Measurements from ENCODE around the gene SETD2. TPM values are rescaled to one million over a fixed set of nuclear protein-coding genes. Genes with fewer than 3 reads are reported as not detected.

SETD2 gene
- total RNA-seq, 1 experiment from 2014 or later: 60.8 TPM

DNA sequence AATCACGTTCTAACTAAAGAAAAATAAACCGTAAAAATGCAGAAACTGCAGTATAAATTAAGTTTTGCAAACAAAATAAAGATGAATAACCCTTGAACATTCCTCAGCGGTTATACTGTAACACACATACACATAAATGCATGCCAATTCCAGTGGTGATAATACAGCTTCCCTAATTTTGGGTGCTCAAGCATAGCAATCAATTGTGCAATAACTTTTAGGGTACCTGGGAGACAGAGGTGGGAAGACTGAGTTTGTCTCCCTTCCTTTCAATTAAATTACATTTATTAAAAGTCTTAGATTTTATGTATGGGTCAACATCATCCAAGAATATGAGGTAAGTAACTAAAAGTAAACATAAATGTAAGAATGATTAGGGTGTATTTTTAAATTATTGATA is 71.8 kb downstream of the SETD2 start:
- no peaks in the 10 kb centered on the region for H3K9me3 ChIP-seq (ENCODE audit: control insufficient read depth, low read depth, low read length)
- H3K79me1 ChIP-seq (ENCODE audit: insufficient read depth, low read depth, low read length, poor library complexity, severe bottlenecking): peaks cover 2% of the 10 kb centered on the region
- no peaks in the 10 kb centered on the region for H3K79me2 ChIP-seq (ENCODE audit: insufficient read depth, low read length)
- no peaks in the 10 kb centered on the region for H4K20me1 ChIP-seq (ENCODE audit: control insufficient read depth, insufficient read depth, insufficient read length)
- no peak overlapping the region for H3K4me2 ChIP-seq (ENCODE audit: insufficient read depth, insufficient read length, low read length)
- no peaks in the 10 kb centered on the region for H3K27me3 Mint-ChIP-seq (ENCODE audit: low read depth)
- no peak overlapping the region for H3K4ac ChIP-seq (ENCODE audit: low read depth, low read length)
- no peak overlapping the region for H2BK12ac ChIP-seq (ENCODE audit: insufficient read length, low read depth, low read length)
- H3K18ac ChIP-seq (ENCODE audit: insufficient read length, low read depth, low read length): no peak overlapping the region
- H3K23ac ChIP-seq (ENCODE audit: insufficient read length, low read depth, low read length): no peak overlapping the region
- H4K5ac ChIP-seq (ENCODE audit: insufficient read length, low read depth, low read length): no peak overlapping the region
- H3K9ac ChIP-seq (ENCODE audit: extremely low read depth, insufficient read length, low read length): no peak overlapping the region
- no peaks in the 10 kb centered on the region for H3K4me1 ChIP-seq (ENCODE audit: insufficient read depth, low read length)
- H4K91ac ChIP-seq (ENCODE audit: insufficient read length, low read depth, low read length): no peak overlapping the region
- H3K23me2 ChIP-seq (ENCODE audit: insufficient read length, low read depth, low read length, poor library complexity, severe bottlenecking): no peaks in the 10 kb centered on the region
- H3K9me3 Mint-ChIP-seq: no peaks in the 10 kb centered on the region
- no peak overlapping the region for H2BK15ac ChIP-seq (ENCODE audit: low read depth, low read length)
- no peak overlapping the region for H2BK20ac ChIP-seq (ENCODE audit: low read depth, low read length, poor library complexity, severe bottlenecking)
- no peak overlapping the region for H4K8ac ChIP-seq (replicated peaks; ENCODE audit: insufficient read length, low read depth, low read length)
- WGBS (ENCODE audit: extremely low coverage, insufficient read length, low lambda C conversion rate): no CpG with 5 or more reads among the region's 3 CpGs
- H3K27ac Mint-ChIP-seq: no peak overlapping the region
- no peaks in the 10 kb centered on the region for H3K27me3 ChIP-seq (ENCODE audit: insufficient read depth, low read length)
- H2AFZ ChIP-seq (ENCODE audit: low read length): no peak overlapping the region
- no peaks in the 10 kb centered on the region for H3K4me1 Mint-ChIP-seq
- H3K4me3 Mint-ChIP-seq: no peak overlapping the region
- no peak overlapping the region for H2BK120ac ChIP-seq (ENCODE audit: low read depth, low read length, poor library complexity, severe bottlenecking)
- no peak overlapping the region for H3K27ac ChIP-seq (ENCODE audit: insufficient read length, low read depth, low read length)
- no peak overlapping the region for H3K14ac ChIP-seq (ENCODE audit: insufficient read depth, low read length)
- TF ChIP-seq, protein P1, sequence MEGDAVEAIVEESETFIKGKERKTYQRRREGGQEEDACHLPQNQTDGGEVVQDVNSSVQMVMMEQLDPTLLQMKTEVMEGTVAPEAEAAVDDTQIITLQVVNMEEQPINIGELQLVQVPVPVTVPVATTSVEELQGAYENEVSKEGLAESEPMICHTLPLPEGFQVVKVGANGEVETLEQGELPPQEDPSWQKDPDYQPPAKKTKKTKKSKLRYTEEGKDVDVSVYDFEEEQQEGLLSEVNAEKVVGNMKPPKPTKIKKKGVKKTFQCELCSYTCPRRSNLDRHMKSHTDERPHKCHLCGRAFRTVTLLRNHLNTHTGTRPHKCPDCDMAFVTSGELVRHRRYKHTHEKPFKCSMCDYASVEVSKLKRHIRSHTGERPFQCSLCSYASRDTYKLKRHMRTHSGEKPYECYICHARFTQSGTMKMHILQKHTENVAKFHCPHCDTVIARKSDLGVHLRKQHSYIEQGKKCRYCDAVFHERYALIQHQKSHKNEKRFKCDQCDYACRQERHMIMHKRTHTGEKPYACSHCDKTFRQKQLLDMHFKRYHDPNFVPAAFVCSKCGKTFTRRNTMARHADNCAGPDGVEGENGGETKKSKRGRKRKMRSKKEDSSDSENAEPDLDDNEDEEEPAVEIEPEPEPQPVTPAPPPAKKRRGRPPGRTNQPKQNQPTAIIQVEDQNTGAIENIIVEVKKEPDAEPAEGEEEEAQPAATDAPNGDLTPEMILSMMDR (conservative IDR thresholded peaks at IDR 0.05): no peak
- no peak overlapping the region for H2AK5ac ChIP-seq (ENCODE audit: insufficient read length, low read length)
- no peak overlapping the region for H3K56ac ChIP-seq (ENCODE audit: insufficient read length, low read depth, low read length)
- H3K36me3 Mint-ChIP-seq (ENCODE audit: insufficient read depth in 1 of 3, low read depth in 3 of 3): peaks cover under 1 to 51% (median 38%) of the 10 kb centered on the region in 3 experiments; a peak in 6 of 7 replicates
- H2BK5ac ChIP-seq (ENCODE audit: insufficient read length, low read length): no peak overlapping the region
- no peak for DNase-seq
- no peak overlapping the region for H3T11ph ChIP-seq (ENCODE audit: low read length)

All from H9 (cell line).